ENCODE data around the gene DCUN1D3.
A peak's percentile ranks its signal among the peaks of the same experiment; 100 is the strongest.
"Not testable (repeated sequence)": the region's sequence is repeated elsewhere in the genome, so short reads cannot be mapped to it uniquely, and the experiment has no call there.

Gene DCUN1D3, protein sequence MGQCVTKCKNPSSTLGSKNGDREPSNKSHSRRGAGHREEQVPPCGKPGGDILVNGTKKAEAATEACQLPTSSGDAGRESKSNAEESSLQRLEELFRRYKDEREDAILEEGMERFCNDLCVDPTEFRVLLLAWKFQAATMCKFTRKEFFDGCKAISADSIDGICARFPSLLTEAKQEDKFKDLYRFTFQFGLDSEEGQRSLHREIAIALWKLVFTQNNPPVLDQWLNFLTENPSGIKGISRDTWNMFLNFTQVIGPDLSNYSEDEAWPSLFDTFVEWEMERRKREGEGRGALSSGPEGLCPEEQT
- 18.7 to 20.1 reads per million in 2 donors for total RNA-seq

GRCh38 chr16:20900299-20901067 lies at the start of gene DCUN1D3, which contains the start of gene LYRM1:
DCUN1D3 (minus strand) TSS chr16:20900358; CDS start chr16:20862538, 37,820 bp downstream.
LYRM1 (plus strand) TSS chr16:20900771; CDS start chr16:20915556, 14,785 bp downstream.
- peak; percentile 83 for DNase-seq

DNA sequence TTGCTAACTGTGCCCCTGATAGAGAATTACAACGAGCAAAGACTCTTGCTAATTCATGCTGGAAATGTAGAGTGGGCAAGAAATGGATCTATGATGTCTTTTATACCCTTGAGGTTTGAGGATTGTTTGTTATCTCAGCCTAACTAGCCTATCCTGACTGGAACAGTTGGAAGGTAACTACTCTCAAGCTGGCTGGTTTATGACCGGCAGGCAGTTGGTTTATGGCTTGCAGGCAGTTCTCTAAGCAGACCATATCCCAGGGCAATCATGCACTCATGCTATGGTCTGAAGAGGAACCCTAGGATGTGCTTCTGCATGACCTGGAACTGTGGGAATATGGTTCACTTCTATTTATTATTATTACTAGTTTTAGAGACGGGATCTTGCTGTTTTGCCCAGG lies 49.5 kb upstream of the DCUN1D3 start:
- no peak for DNase-seq

GRCh38 chr16:20948444-20948843 lies 48.3 kb upstream of the DCUN1D3 start:
- DNase-seq, result no peak

DNA sequence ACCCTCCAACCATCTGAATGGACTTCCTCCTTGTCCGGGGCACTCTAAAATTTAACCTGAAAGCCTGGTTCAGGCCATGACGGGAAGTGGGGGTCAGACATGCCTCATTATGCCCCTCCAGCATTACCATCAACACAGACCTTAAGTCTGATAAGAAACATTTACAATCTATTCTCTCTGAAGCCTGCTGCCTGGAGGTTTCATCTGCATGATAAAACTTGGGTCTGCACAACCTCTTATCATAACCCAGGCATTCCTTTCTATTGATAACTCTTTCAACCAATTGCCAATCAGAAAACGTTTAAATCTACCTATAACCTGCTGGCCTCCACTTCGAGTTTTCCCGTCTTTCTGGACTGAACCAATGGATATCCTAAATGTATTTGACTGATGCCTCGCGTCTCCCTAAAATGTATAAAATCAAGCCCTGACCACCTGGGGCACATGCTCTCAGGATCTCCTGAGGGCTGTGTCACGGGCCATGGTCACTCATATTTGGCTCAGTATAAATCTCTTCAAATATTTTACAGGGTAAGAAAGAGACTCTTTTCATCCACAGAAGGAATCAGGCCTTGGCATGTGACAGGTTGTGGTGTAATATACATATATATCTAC lies 46.0 kb upstream of the DCUN1D3 start:
- no peak for DNase-seq

DNA sequence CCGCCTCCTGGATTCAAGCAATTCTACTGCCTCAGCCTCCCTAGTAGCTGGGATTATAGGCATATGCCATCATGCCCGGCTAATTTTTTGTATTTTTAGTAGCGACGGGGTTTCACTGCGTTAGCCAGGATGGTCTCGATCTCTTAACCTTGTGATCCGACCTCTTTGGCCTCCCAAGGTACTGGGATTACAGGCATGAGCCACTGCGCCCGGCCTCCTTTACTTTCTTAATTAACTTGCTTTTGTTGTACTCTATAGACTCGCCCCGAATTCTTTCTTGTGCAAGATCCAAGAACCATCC lies 45.4 kb upstream of the DCUN1D3 start:
- DNase-seq, result not testable (repeated sequence)

DNA sequence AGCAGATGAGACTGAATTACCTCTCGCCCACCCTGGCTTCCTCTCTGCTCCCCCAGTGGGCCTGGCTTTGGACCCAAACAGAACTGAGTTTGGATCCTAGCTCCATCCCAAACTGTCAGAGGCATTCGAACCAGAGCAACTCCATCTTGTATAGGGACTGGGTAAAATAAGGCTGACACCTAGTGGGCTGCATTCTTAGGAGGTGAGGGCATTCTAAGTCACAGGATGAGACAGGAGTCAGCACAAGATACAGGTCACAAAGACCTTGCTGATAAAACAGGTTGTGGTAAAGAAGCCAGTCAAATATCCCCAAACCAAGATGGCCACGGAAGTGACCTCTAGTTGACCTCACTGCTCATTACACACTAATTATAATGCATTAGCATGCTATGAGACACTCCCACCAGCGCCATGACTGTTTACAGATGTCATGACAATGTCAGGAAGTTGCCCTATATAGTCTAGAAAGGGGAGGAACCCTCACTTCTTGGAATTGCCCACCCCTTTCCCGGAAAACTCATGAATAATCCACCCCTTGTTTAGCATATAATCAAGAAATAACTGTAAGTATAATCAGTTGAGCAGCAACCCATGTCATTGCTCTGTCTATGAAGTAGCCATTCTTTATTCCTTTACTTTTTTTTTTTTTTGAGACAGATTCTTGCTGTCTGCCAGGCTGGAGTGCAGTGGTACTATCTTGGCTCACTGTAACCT lies 44.9 kb upstream of the DCUN1D3 start:
- no peak for DNase-seq

DNA sequence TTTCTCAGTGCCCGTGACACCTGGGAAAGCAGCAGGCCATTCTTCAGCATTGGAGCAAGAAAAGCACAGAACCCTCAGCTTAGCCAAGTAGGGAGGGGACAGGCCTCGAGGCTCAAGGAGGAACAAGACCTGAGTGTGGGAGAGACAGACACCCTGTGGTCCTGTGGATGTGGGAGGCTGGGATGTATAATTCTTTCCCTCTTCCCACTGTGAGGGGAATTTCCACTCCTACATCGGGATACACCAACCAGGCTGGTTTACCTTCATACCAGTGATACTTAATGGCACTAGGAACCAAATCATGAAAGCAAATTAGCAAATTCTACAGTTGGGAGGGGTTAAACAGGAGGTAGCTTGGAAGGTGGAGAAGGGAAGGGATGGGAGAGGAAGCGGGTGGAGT lies 42.1 kb upstream of the DCUN1D3 start:
- DNase-seq, result no peak

- DNase-seq, result no peak
Observed at GRCh38 chr16:20941636-20941926, 41.4 kb upstream of the DCUN1D3 start.

GRCh38 chr16:20940871-20941635 lies 40.9 kb upstream of the DCUN1D3 start:
- no peak for DNase-seq

GRCh38 chr16:20939611-20940010 lies 39.5 kb upstream of the DCUN1D3 start:
- DNase-seq, result no peak

- no peak for DNase-seq
Observed at GRCh38 chr16:20938426-20938825, 38.3 kb upstream of the DCUN1D3 start.

DNA sequence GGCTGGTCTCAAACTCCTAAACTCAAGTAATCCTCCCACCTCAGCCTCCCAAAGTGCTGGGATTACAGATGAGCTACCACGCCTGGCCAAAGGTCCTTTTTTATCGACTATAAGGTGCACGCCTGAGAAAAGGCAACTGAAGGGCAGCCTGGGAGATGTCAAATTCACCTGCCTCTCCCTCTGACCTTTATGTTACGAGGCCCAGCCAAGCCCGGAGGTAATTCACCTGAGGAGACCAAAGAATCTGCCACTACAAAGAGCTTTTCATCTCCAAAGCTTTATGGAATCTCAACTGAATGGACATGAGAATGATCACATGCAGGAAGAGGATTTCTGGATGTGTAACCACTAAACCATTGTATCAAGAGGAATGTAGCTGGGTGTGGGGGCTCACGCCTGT lies 37.6 kb upstream of the DCUN1D3 start:
- no peak for DNase-seq

GRCh38 chr16:20933589-20933988 lies 33.4 kb upstream of the DCUN1D3 start:
- no peak for DNase-seq

DNA sequence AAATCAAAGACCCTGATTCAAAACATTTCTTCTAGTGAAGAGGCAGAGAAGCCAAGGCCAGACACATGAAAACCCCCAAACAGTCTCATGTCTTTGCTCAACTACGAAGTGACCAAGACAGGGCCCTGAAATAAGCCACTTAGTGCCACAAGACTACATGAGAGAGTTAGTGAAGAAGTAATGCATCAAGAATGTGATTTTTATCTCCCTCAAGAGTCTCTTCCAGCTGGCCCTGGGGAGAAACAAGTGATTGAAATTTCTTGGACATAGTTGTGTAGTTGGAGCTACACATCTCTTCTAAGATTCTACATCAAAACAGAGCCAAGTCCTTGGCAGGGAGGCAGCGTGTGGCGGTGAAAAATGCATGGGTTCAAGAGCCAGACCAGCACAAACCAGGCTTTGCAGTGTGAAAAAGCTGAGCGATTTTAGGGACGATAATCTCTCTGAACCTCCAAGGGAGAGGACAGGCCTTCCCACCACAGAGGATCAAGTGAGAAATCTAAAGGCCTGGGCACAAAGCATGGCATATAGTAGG lies 31.0 kb upstream of the DCUN1D3 start:
- no peak for DNase-seq

- DNase-seq, result no peak
Observed at GRCh38 chr16:20930365-20930690, 30.2 kb upstream of the DCUN1D3 start.

- DNase-seq, result not testable (repeated sequence)
Observed at GRCh38 chr16:20929676-20930364, 29.7 kb upstream of the DCUN1D3 start.

DNA sequence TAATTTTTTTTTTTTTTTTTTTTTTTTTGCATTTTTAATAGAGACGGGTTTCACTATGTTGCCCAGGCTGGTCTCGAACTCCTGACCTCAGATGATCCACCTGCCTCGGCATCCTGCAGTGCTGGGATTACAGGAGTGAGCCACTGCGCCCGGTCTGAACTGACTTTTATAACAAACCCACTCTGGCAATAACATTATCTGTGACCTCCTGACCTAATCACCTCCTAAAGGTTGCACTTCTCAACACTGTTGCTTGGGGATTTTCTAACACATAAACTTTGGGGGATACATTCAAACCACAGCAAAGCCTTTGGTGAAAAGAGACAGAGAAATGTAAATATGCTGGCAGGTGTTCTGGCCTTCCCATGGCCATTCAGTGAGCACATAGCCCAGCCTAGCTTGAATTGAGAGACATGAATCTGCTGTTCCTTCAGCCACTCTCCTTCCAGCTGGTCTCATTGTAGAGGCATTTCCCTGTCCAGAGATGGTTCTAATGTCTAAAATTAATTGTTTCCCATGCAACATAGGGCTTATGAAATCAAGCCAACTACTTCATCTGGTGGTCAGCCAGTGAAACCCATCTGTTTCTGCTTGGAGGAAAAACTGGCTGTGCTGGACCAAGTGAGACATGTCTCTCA lies 28.7 kb upstream of the DCUN1D3 start:
- no peak for DNase-seq

DNA sequence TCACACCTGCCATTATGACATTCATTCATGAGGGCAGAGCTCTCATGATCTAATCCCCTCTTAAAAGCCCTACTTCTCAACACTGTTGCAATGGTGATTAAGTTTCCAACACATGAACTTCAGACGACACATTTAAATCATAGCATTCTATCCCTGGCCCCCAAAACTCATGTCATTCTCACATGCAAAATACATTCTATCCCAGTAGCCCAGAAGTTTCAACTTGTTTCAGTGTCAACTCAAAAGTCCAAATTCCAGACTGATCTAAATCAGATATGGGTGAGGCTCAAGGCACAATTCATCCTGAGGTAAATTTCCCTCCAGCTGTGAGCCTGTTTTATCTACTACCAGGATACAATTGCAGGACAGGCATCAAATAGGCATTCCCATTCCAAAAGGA lies 25.6 kb upstream of the DCUN1D3 start:
- no peak for DNase-seq

DNA sequence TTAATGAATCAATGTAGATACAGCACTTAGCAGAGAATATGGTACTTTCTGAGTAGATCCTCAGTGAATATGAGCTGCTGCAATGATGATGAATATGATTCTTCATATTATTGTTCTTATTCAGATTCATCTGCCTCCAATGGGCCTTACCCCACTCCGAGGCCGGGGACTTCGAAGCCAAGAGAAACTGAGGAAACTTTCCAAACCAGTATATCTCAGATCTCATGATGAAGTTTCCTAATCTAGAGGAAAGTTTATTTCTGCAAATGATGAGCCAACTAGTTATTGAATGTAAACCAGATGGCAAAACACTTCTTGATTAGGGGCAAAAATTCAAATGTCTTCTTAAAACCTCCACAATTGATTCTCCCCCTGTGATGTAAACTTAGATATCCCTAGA lies 23.7 kb upstream of the DCUN1D3 start:
- DNase-seq, result no peak

DNA sequence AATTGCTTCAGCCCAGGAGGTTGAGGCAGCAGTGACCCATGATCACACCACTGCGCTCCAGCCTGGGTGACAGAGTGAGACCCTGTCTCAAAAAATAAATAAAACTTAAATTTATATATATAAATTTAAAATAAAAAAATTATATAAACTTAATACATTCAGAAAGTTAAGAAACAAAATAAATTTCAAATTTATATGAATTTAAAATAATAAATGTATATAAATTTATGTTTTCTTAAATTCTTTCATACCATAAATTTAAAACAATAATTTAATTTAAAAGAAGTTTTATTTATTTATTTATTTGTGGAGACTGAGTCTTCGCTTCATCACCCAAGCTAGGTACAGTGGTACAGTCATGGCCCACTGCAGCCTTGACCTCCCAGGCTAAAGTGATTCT lies 20.6 kb upstream of the DCUN1D3 start:
- no peak for DNase-seq

DNA sequence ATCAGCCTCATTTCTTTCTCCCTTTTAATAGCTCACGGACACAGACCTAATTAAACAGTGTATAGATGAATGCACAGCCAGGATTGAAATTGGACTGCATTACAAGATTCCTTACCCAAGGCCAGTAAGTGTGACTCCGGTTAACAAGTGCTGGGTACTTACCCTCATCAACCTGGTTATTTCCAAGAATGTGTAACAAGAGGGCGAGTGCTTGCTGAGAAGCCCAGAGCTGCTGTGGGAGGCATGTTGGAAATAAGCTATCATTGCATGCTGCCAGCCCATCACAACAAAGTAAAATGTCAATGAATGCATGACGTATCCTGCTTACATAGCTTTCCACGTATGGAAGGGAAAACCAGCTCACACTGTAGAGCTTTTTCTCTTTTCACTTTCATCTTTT lies 19.9 kb upstream of the DCUN1D3 start:
- DNase-seq, result no peak
